ENCODE results near the gene SRRM1.
A peak's percentile ranks its signal among the peaks of the same experiment; 100 is the strongest.

Gene SRRM1

GRCh38 chr1:24642481-24643362, at the start of gene SRRM1:
SRRM1 (plus strand) TSS chr1:24643302; CDS start chr1:24643327, 25 bp downstream.
- DNase-seq (ENCODE audit: low spot score), result peak; percentile 100

GRCh38 chr1:24594328-24594598, 48.8 kb upstream of the SRRM1 start:
- DNase-seq (ENCODE audit: low spot score), result no peak

GRCh38 chr1:24596401-24596880, 46.7 kb upstream of the SRRM1 start:
- no peak for DNase-seq (ENCODE audit: low spot score)

GRCh38 chr1:24599265-24599664, 43.8 kb upstream of the SRRM1 start:
- DNase-seq (ENCODE audit: low spot score), result no peak

GRCh38 chr1:24600551-24600950, 42.6 kb upstream of the SRRM1 start:
- DNase-seq (ENCODE audit: low spot score), result no peak

- DNase-seq (ENCODE audit: low spot score), result no peak
These were observed 37.4 kb upstream of the SRRM1 start for GRCh38 chr1:24605534-24606295.

- DNase-seq (ENCODE audit: low spot score), result no peak
These were observed 36.9 kb upstream of the SRRM1 start for GRCh38 chr1:24606296-24606605.

- no peak for DNase-seq (ENCODE audit: low spot score)
These were observed 36.5 kb upstream of the SRRM1 start for GRCh38 chr1:24606621-24607020.

- DNase-seq (ENCODE audit: low spot score), result no peak
These were observed 33.1 kb upstream of the SRRM1 start for GRCh38 chr1:24609949-24610517.

GRCh38 chr1:24619376-24619775, 23.7 kb upstream of the SRRM1 start:
- no peak for DNase-seq (ENCODE audit: low spot score)

GRCh38 chr1:24620678-24621077, 22.4 kb upstream of the SRRM1 start:
- DNase-seq (ENCODE audit: low spot score), result no peak

GRCh38 chr1:24621121-24621520, 22.0 kb upstream of the SRRM1 start:
- no peak for DNase-seq (ENCODE audit: low spot score)

GRCh38 chr1:24622218-24622617, 20.9 kb upstream of the SRRM1 start:
- DNase-seq (ENCODE audit: low spot score), result no peak

- DNase-seq (ENCODE audit: low spot score), result no peak
These were observed 10.3 kb upstream of the SRRM1 start for GRCh38 chr1:24632832-24633175.

- peak; percentile 87 for DNase-seq (ENCODE audit: low spot score)
These were observed 7.8 kb upstream of the SRRM1 start for GRCh38 chr1:24635195-24635843.

GRCh38 chr1:24636661-24637357, 6.3 kb upstream of the SRRM1 start:
- no peak for DNase-seq (ENCODE audit: low spot score)

GRCh38 chr1:24639094-24639493, 4.0 kb upstream of the SRRM1 start:
- DNase-seq (ENCODE audit: low spot score), result no peak

GRCh38 chr1:24639881-24640280, 3.2 kb upstream of the SRRM1 start:
- no peak for DNase-seq (ENCODE audit: low spot score)

GRCh38 chr1:24640288-24640687, 2.8 kb upstream of the SRRM1 start:
- DNase-seq (ENCODE audit: low spot score), result no peak

GRCh38 chr1:24641646-24642151, 1.4 kb upstream of the SRRM1 start:
- DNase-seq (ENCODE audit: low spot score), result peak; percentile 24

- DNase-seq (ENCODE audit: low spot score), result no peak
These were observed 429 bp downstream of the SRRM1 start for GRCh38 chr1:24643363-24644099.

All from cerebellar cortex (tissue), 1 donor.